RPMI7951 (cell line): ENCODE data around the gene PAX9. TPM values are rescaled to one million over a fixed set of nuclear protein-coding genes. Genes with fewer than 3 reads are reported as not detected.

ENCODE experiments used
- DNase-seq: peaks from one replicate; pipeline ENCODE4 v3.0.0-alpha.2; 2012; ENCODE audit warnings: low read depth
- total RNA-seq: library from RNA; depleted of rRNA; stranded (reverse); fragments of >200 nt; shearing (Covaris generic); gene quantifications from 2 replicates; pipeline ENCODE4 v1.2.3, GENCODE V29; 2014; rRNA removed

Gene PAX9
- not detected in 2 replicates for total RNA-seq

GRCh38 chr14:36661506-36662257 is at the start of gene PAX9:
PAX9 (plus strand) TSS chr14:36661860; CDS start chr14:36662090, 230 bp downstream.
- DNase-seq = peak; percentile 67

- no peak for DNase-seq
Observed at GRCh38 chr14:36617824-36618223, 43.8 kb upstream of the PAX9 start.

- peak; percentile 24 for DNase-seq
Observed at GRCh38 chr14:36618641-36619040, 43.0 kb upstream of the PAX9 start.

- no peak for DNase-seq
Observed at GRCh38 chr14:36619131-36619530, 42.5 kb upstream of the PAX9 start.

- peak; percentile 48 for DNase-seq
Observed at GRCh38 chr14:36619853-36620252, 41.8 kb upstream of the PAX9 start.

- no peak for DNase-seq
Observed at GRCh38 chr14:36625014-36625413, 36.6 kb upstream of the PAX9 start.

- DNase-seq = no peak
Observed at GRCh38 chr14:36625436-36625835, 36.2 kb upstream of the PAX9 start.

GRCh38 chr14:36626151-36626550 is 35.5 kb upstream of the PAX9 start:
- peak; percentile 12 for DNase-seq

- DNase-seq = no peak
Observed at GRCh38 chr14:36627981-36628380, 33.7 kb upstream of the PAX9 start.

- no peak for DNase-seq
Observed at GRCh38 chr14:36633580-36633979, 28.1 kb upstream of the PAX9 start.

GRCh38 chr14:36646664-36647416 is 14.8 kb upstream of the PAX9 start:
- no peak for DNase-seq

- DNase-seq = no peak
Observed at GRCh38 chr14:36647417-36647823, 14.2 kb upstream of the PAX9 start.

GRCh38 chr14:36647824-36648753 is 13.6 kb upstream of the PAX9 start:
- DNase-seq = peak; percentile 25

- DNase-seq = no peak
Observed at GRCh38 chr14:36649872-36650650, 11.6 kb upstream of the PAX9 start.

GRCh38 chr14:36652542-36653201 is 9.0 kb upstream of the PAX9 start:
- no peak for DNase-seq

- no peak for DNase-seq
Observed at GRCh38 chr14:36653413-36653812, 8.2 kb upstream of the PAX9 start.

- DNase-seq = no peak
Observed at GRCh38 chr14:36653962-36654793, 7.5 kb upstream of the PAX9 start.

GRCh38 chr14:36654794-36655381 is 6.8 kb upstream of the PAX9 start:
- DNase-seq = no peak

GRCh38 chr14:36655571-36655962 is 6.1 kb upstream of the PAX9 start:
- no peak for DNase-seq
